Stimulated activated CD8-positive, alpha-beta memory T cell treated with anti-CD3 and anti-CD28 coated beads, Interleukin-15, amount 100 ng/mL, for 4 hours (primary cell): ENCODE measurements around the gene AHSG.
"Not testable (repeated sequence)": the region's sequence is repeated elsewhere in the genome, so short reads cannot be mapped to it uniquely, and the experiment has no call there.

ENCODE experiments used
- DNase-seq, 2 donors: peaks; one replicate each; pipeline ENCODE4 v3.0.0-alpha.2; 2020; ENCODE audit warnings: low read depth in 2 of 2

The AHSG gene

GRCh38 chr3:186612721-186613636 is at the start of gene AHSG:
AHSG (plus strand) TSS chr3:186613060; CDS start chr3:186613142, 82 bp downstream.
- DNase-seq: no peak

GRCh38 chr3:186564586-186564985 is 48.3 kb upstream of the AHSG start:
- no peak for DNase-seq

GRCh38 chr3:186566772-186567071 is 46.1 kb upstream of the AHSG start:
- no peak for DNase-seq

GRCh38 chr3:186567072-186567921 is 45.6 kb upstream of the AHSG start, which contains the start of gene TBCCD1:
TBCCD1 (minus strand) TSS chr3:186567339; CDS start chr3:186564329, 3,010 bp downstream.
- peak; percentile 83 to 90 for DNase-seq

GRCh38 chr3:186569361-186569760 is 43.5 kb upstream of the AHSG start:
- not testable (repeated sequence) for DNase-seq

- no peak for DNase-seq
These were observed 43.1 kb upstream of the AHSG start for GRCh38 chr3:186569779-186570095.

GRCh38 chr3:186570096-186570940 is 42.5 kb upstream of the AHSG start, which contains the start of gene DNAJB11:
DNAJB11 (plus strand) TSS chr3:186570720; CDS start chr3:186570898, 178 bp downstream.
- peak; percentile 96 to 99 for DNase-seq

GRCh38 chr3:186570941-186571643 is 41.8 kb upstream of the AHSG start:
- no peak for DNase-seq

GRCh38 chr3:186571644-186572013 is 41.2 kb upstream of the AHSG start:
- no peak for DNase-seq

- DNase-seq: no peak
These were observed 35.3 kb upstream of the AHSG start for GRCh38 chr3:186577521-186577920.

- no peak for DNase-seq
These were observed 32.1 kb upstream of the AHSG start for GRCh38 chr3:186580785-186581184.

GRCh38 chr3:186582541-186582940 is 30.3 kb upstream of the AHSG start:
- no peak for DNase-seq

GRCh38 chr3:186583831-186584230 is 29.0 kb upstream of the AHSG start:
- no peak for DNase-seq

GRCh38 chr3:186586245-186586644 is 26.6 kb upstream of the AHSG start:
- DNase-seq: not testable (repeated sequence)

- no peak for DNase-seq
These were observed 25.7 kb upstream of the AHSG start for GRCh38 chr3:186587183-186587582.

- DNase-seq: no peak
These were observed 24.2 kb upstream of the AHSG start for GRCh38 chr3:186588632-186589031.

GRCh38 chr3:186589121-186589520 is 23.7 kb upstream of the AHSG start:
- DNase-seq: no peak

GRCh38 chr3:186589856-186590579 is 22.8 kb upstream of the AHSG start:
- no peak for DNase-seq

GRCh38 chr3:186590580-186591295 is 22.1 kb upstream of the AHSG start:
- DNase-seq: no peak

- DNase-seq: no peak
These were observed 20.2 kb upstream of the AHSG start for GRCh38 chr3:186592682-186593081.
